ENCODE measurements around the gene FZD10. TPM values are rescaled to one million over a fixed set of nuclear protein-coding genes. Genes with fewer than 3 reads are reported as not detected.

FZD10 gene
- total RNA-seq, 1 experiment from 2014 or later: not detected

GRCh38 chr12:130164936-130165335 lies 2.7 kb downstream of the FZD10 start:
- ChIA-PET CTCF (no interaction called here), RAD21 (ENCODE audit: low non-redundant PET in 1 of 2, low total read pairs in 2 of 2, uncharacterized antibody in 2 of 2, unreplicated experiment in 2 of 2) (no interaction called here), POLR2A (no interaction called here)
- BruUV-seq (replicated peaks): no TSS peak
- no peak overlapping the region for H3K4me2 ChIP-seq (ENCODE audit: low read length)
- TF ChIP-seq CBX3 (IDR thresholded peaks at IDR 0.05; ENCODE audit: low read depth) (no peak), SRF (IDR thresholded peaks at IDR 0.05; ENCODE audit: low read depth) (no peak), CEBPB (IDR thresholded peaks at IDR 0.05; ENCODE audit: low read depth) (no peak), FOSL1 (IDR thresholded peaks at IDR 0.05; ENCODE audit: low read depth) (no peak), POLR2A (IDR thresholded peaks at IDR 0.05; ENCODE audit: borderline replicate concordance, extremely low read depth, insufficient read depth, insufficient read length) (no peak), YY1 (IDR thresholded peaks at IDR 0.05; ENCODE audit: extremely low read depth, insufficient replicate concordance, low read depth, low read length) (no peak), ZFX (IDR thresholded peaks at IDR 0.05) (no peak), ZNF274 (IDR thresholded peaks at IDR 0.05; ENCODE audit: low read depth, low read length) (no peak), JUND (IDR thresholded peaks at IDR 0.05) (no peak), POLR2AphosphoS5 (IDR thresholded peaks at IDR 0.05; ENCODE audit: low read depth, low read length) (no peak), CTCF (IDR thresholded peaks at IDR 0.05 in 2 of 3, conservative IDR thresholded peaks at IDR 0.05 in 1 of 3; ENCODE audit: borderline replicate concordance in 1 of 3, insufficient read depth in 1 of 3, low read depth in 2 of 3, low read length in 2 of 3) (no peak), ELF1 (IDR thresholded peaks at IDR 0.05; ENCODE audit: borderline replicate concordance, low read depth) (no peak), TCF7L2 (IDR thresholded peaks at IDR 0.05; ENCODE audit: borderline replicate concordance, extremely low read depth, insufficient read depth, insufficient read length) (no peak), REST (IDR thresholded peaks at IDR 0.05; ENCODE audit: low read depth) (no peak), SIN3A (IDR thresholded peaks at IDR 0.05; ENCODE audit: low read depth) (no peak), EZH2phosphoT487 (IDR thresholded peaks at IDR 0.05; ENCODE audit: borderline replicate concordance) (no peak), ZBTB33 (IDR thresholded peaks at IDR 0.05; ENCODE audit: extremely low read depth, insufficient replicate concordance, low read length) (no peak), SP1 (IDR thresholded peaks at IDR 0.05; ENCODE audit: low read depth) (no peak), RAD21 (IDR thresholded peaks at IDR 0.05; ENCODE audit: low read depth) (no peak)
- TF ChIP-seq, protein P1, sequence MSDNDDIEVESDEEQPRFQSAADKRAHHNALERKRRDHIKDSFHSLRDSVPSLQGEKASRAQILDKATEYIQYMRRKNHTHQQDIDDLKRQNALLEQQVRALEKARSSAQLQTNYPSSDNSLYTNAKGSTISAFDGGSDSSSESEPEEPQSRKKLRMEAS (IDR thresholded peaks at IDR 0.05): no peak
- intact Hi-C loops (cut with micrococcal nuclease): no loop called here
- no peaks in the 10 kb centered on the region for H3K27me3 ChIP-seq (ENCODE audit: insufficient read depth, low read length)
- no peak overlapping the region for H3K9ac ChIP-seq (ENCODE audit: low read length)
- no peaks in the 10 kb centered on the region for H3K36me3 ChIP-seq (ENCODE audit: control insufficient read depth in 1 of 2, insufficient read depth in 2 of 2, low read length in 2 of 2)
- peaks cover 0 to 4% of the 10 kb centered on the region in 2 experiments; a peak in 2 of 4 replicates for H3K9me3 ChIP-seq (ENCODE audit: control insufficient read depth in 1 of 2, insufficient read depth in 1 of 2, low read depth in 1 of 2, low read length in 2 of 2)
- no peaks in the 10 kb centered on the region for H3K4me1 ChIP-seq (ENCODE audit: control insufficient read depth in 1 of 2, insufficient read depth in 2 of 2, low read length in 2 of 2)
- ATAC-seq (no peak), DNase-seq (ENCODE audit: low read depth, low spot score) (no peak)
- no peaks in the 10 kb centered on the region for H4K20me1 ChIP-seq (ENCODE audit: insufficient read depth)
- H3K9me2 ChIP-seq (ENCODE audit: insufficient read depth): no peaks in the 10 kb centered on the region
- H2AFZ ChIP-seq (ENCODE audit: low read depth, low read length, poor library complexity, severe bottlenecking): no peak overlapping the region
- H3K27ac ChIP-seq (ENCODE audit: low read depth, low read length): no peak overlapping the region
- no peak overlapping the region for H3K4me3 ChIP-seq (replicated peaks in 1 of 2; ENCODE audit: low read depth in 1 of 2, low read length in 2 of 2)
- no peaks in the 10 kb centered on the region for H3K79me2 ChIP-seq (ENCODE audit: insufficient read depth, low read length)

Measured in HCT116 (cell line).